Mesenchymal stem cell (in vitro differentiated cells and primary cell): ENCODE measurements around the gene ZNF474.

Experiments
- DNase-seq: peaks from one replicate; pipeline ENCODE4 v3.0.0-alpha.2; 2013
- H2AFZ ChIP-seq: one replicate; pipeline ENCODE4 v1.6.1; 2013; ENCODE audit warnings: low read depth, mild to moderate bottlenecking, control low read depth, inconsistent platforms, low read length, moderate library complexity
- H2AK5ac ChIP-seq: 2 replicates; pipeline ENCODE4 v1.6.1; 2013; ENCODE audit warnings: low read length, moderate library complexity, mild to moderate bottlenecking, inconsistent platforms; ENCODE audit not compliant: severe bottlenecking
- H2BK120ac ChIP-seq: one replicate; pipeline ENCODE4 v1.6.1; 2013; ENCODE audit warnings: low read depth, mild to moderate bottlenecking, inconsistent platforms, low read length, moderate library complexity
- H2BK12ac ChIP-seq, 2 experiments: one replicate each; pipeline ENCODE4 v1.6.1; 2013; ENCODE audit warnings: inconsistent platforms in 2 of 2, low read length in 2 of 2, mild to moderate bottlenecking in 2 of 2, moderate library complexity in 2 of 2, control low read depth in 1 of 2
- H2BK15ac ChIP-seq: one replicate; pipeline ENCODE4 v1.6.1; 2013; ENCODE audit warnings: mild to moderate bottlenecking, low read depth, inconsistent platforms; ENCODE audit not compliant: poor library complexity, severe bottlenecking
- H2BK5ac ChIP-seq: 2 replicates; pipeline ENCODE4 v1.6.1; 2013; ENCODE audit warnings: low read depth, mild to moderate bottlenecking, low read length, control low read depth, inconsistent platforms; ENCODE audit not compliant: poor library complexity, severe bottlenecking
- H3K14ac ChIP-seq, 2 experiments: one replicate each; pipeline ENCODE4 v1.6.1; 2013; ENCODE audit warnings: inconsistent platforms in 2 of 2, low read length in 2 of 2, control low read depth in 1 of 2, mild to moderate bottlenecking in 1 of 2, moderate library complexity in 1 of 2
- H3K18ac ChIP-seq, 2 experiments: one replicate each; pipeline ENCODE4 v1.6.1; 2013; ENCODE audit warnings: inconsistent platforms in 2 of 2, low read length in 2 of 2, control low read depth in 1 of 2, low read depth in 1 of 2, mild to moderate bottlenecking in 1 of 2
- H3K23ac ChIP-seq, 2 experiments: one replicate each; pipeline ENCODE4 v1.6.1; 2013; ENCODE audit warnings: inconsistent platforms in 2 of 2, low read length in 2 of 2, mild to moderate bottlenecking in 2 of 2, moderate library complexity in 2 of 2, control low read depth in 1 of 2
- H3K27ac ChIP-seq: 2 replicates; pipeline ENCODE4 v1.5.1; 2013; ENCODE audit warnings: mild to moderate bottlenecking, moderate library complexity, low read length, control low read depth, inconsistent platforms; ENCODE audit not compliant: poor library complexity, severe bottlenecking
- H3K27me3 ChIP-seq, 2 experiments: 2 replicates each; pipeline versions ENCODE4 v1.6.1 to v1.7.0; 2013; ENCODE audit warnings: low read length in 2 of 2, mild to moderate bottlenecking in 2 of 2, moderate library complexity in 2 of 2, control low read depth in 1 of 2, inconsistent platforms in 1 of 2; ENCODE audit not compliant: control insufficient read depth in 1 of 2, insufficient read depth in 1 of 2
- H3K36me3 ChIP-seq, 2 experiments: 2 replicates each; pipeline versions ENCODE4 v1.6.1 to v1.7.0; 2013; ENCODE audit warnings: low read length in 2 of 2, control low read depth in 1 of 2, inconsistent platforms in 1 of 2, low read depth in 1 of 2, mild to moderate bottlenecking in 1 of 2; ENCODE audit not compliant: insufficient read depth in 2 of 2, control insufficient read depth in 1 of 2
- H3K4ac ChIP-seq, 2 experiments: one replicate each; pipeline ENCODE4 v1.6.1; 2013; ENCODE audit warnings: inconsistent platforms in 2 of 2, low read length in 2 of 2, mild to moderate bottlenecking in 2 of 2, moderate library complexity in 2 of 2, control low read depth in 1 of 2, low read depth in 1 of 2
- H3K4me1 ChIP-seq: 2 replicates; pipeline ENCODE4 v1.6.1; 2013; ENCODE audit warnings: low read depth, low read length, control low read depth; ENCODE audit not compliant: control insufficient read depth, insufficient read depth
- H3K4me2 ChIP-seq: 2 replicates; pipeline ENCODE4 v1.6.1; 2013; ENCODE audit warnings: low read length, mild to moderate bottlenecking, inconsistent platforms; ENCODE audit not compliant: poor library complexity, severe bottlenecking
- H3K4me3 ChIP-seq, 2 experiments: 2 replicates each; pipeline versions ENCODE4 v1.5.1 to v1.7.0; 2013; ENCODE audit warnings: low read length in 2 of 2, mild to moderate bottlenecking in 2 of 2, control low read depth in 1 of 2, low read depth in 1 of 2; ENCODE audit not compliant: insufficient read depth in 1 of 2
- H3K79me1 ChIP-seq: replicated peaks from 2 replicates; pipeline ENCODE4 v1.6.1; 2013; ENCODE audit warnings: mild to moderate bottlenecking, control low read depth, low read length, inconsistent platforms; ENCODE audit not compliant: poor library complexity, severe bottlenecking
- H3K9ac ChIP-seq: 2 replicates; pipeline ENCODE4 v1.7.0; 2013; ENCODE audit warnings: mild to moderate bottlenecking, low read length, moderate library complexity
- H3K9me3 ChIP-seq: 2 replicates; pipeline ENCODE4 v1.7.0; 2013; ENCODE audit warnings: mild to moderate bottlenecking, low read length; ENCODE audit not compliant: control insufficient read depth
- H4K8ac ChIP-seq: one replicate; pipeline ENCODE4 v1.6.1; 2013; ENCODE audit warnings: inconsistent platforms, mild to moderate bottlenecking, low read length, moderate library complexity
- H4K91ac ChIP-seq: one replicate; pipeline ENCODE4 v1.6.1; 2013; ENCODE audit warnings: mild to moderate bottlenecking, low read length, inconsistent platforms
- WGBS: methylation state at CpG from one replicate; pipeline ENCODE4 v1.1.7; 2013; ENCODE audit warnings: mixed read lengths; 5-methylcytosine and 5-hydroxymethylcytosine counted together

Gene ZNF474

GRCh38 chr5:122200450-122200849 lies 71.1 kb downstream of the ZNF474 start:
- no peaks in the 10 kb centered on the region for H3K79me1 ChIP-seq
- H3K36me3 ChIP-seq, result no peaks in the 10 kb centered on the region
- H2BK15ac ChIP-seq, result no peak overlapping the region
- H2AK5ac ChIP-seq, result no peak overlapping the region
- H3K4me2 ChIP-seq, result no peak overlapping the region
- no peak overlapping the region for H2BK12ac ChIP-seq
- H3K18ac ChIP-seq, result no peak overlapping the region
- H4K91ac ChIP-seq, result no peak overlapping the region
- no peak overlapping the region for H2BK5ac ChIP-seq
- H4K8ac ChIP-seq, result no peak overlapping the region
- H3K14ac ChIP-seq, result no peak overlapping the region
- no peak overlapping the region for H3K9ac ChIP-seq
- H3K23ac ChIP-seq, result no peak overlapping the region
- no peaks in the 10 kb centered on the region for H3K4me1 ChIP-seq
- no peak overlapping the region for H3K4me3 ChIP-seq
- H2AFZ ChIP-seq, result no peak overlapping the region
- H3K4ac ChIP-seq, result no peak overlapping the region
- H3K27me3 ChIP-seq, result peaks cover 0 to 3% of the 10 kb centered on the region in 2 experiments
- no peak overlapping the region for H3K27ac ChIP-seq
- H2BK120ac ChIP-seq, result no peak overlapping the region
- no peaks in the 10 kb centered on the region for H3K9me3 ChIP-seq
- DNase-seq, result no peak

GRCh38 chr5:122200865-122201264 lies 71.5 kb downstream of the ZNF474 start:
- Histone ChIP-seq H2BK5ac (no peak overlapping the region), H3K23ac (no peak overlapping the region), H3K4me2 (no peak overlapping the region), H2AK5ac (no peak overlapping the region), H3K27ac (no peak overlapping the region), H4K91ac (no peak overlapping the region), H2BK120ac (no peak overlapping the region), H3K4me1 (no peaks in the 10 kb centered on the region), H3K4ac (no peak overlapping the region), H3K79me1 (no peaks in the 10 kb centered on the region), H3K14ac (no peak overlapping the region), H3K27me3 (peaks cover 0 to 3% of the 10 kb centered on the region in 2 experiments), H4K8ac (no peak overlapping the region), H2BK15ac (no peak overlapping the region), H3K9me3 (no peaks in the 10 kb centered on the region), H2AFZ (no peak overlapping the region), H3K18ac (no peak overlapping the region), H3K36me3 (no peaks in the 10 kb centered on the region), H2BK12ac (no peak overlapping the region), H3K4me3 (no peak overlapping the region), H3K9ac (no peak overlapping the region)
- 100% methylated on average over 3 of the region's 3 CpGs for WGBS
- no peak for DNase-seq

- peaks cover 0 to 3% of the 10 kb centered on the region in 2 experiments for H3K27me3 ChIP-seq
- H3K4me3 ChIP-seq, result no peak overlapping the region
- DNase-seq, result no peak
- H3K4me2 ChIP-seq, result no peak overlapping the region
- no peak overlapping the region for H2BK15ac ChIP-seq
- H4K91ac ChIP-seq, result no peak overlapping the region
- no peak overlapping the region for H2BK12ac ChIP-seq
- no peak overlapping the region for H2BK120ac ChIP-seq
- no peaks in the 10 kb centered on the region for H3K4me1 ChIP-seq
- H2BK5ac ChIP-seq, result no peak overlapping the region
- no peak overlapping the region for H3K27ac ChIP-seq
- no peaks in the 10 kb centered on the region for H3K79me1 ChIP-seq
- WGBS, result 95% methylated on average over 3 of the region's 3 CpGs
- H3K9ac ChIP-seq, result no peak overlapping the region
- H2AFZ ChIP-seq, result no peak overlapping the region
- no peak overlapping the region for H3K23ac ChIP-seq
- no peak overlapping the region for H2AK5ac ChIP-seq
- no peak overlapping the region for H4K8ac ChIP-seq
- H3K4ac ChIP-seq, result no peak overlapping the region
- H3K36me3 ChIP-seq, result no peaks in the 10 kb centered on the region
- no peak overlapping the region for H3K18ac ChIP-seq
- no peaks in the 10 kb centered on the region for H3K9me3 ChIP-seq
- H3K14ac ChIP-seq, result no peak overlapping the region
Observed at GRCh38 chr5:122201365-122201764, 72.0 kb downstream of the ZNF474 start.

- no peak overlapping the region for H2BK5ac ChIP-seq
- H3K27ac ChIP-seq, result no peak overlapping the region
- H2AFZ ChIP-seq, result no peak overlapping the region
- H3K36me3 ChIP-seq, result no peaks in the 10 kb centered on the region
- H3K27me3 ChIP-seq, result peaks cover 0 to 3% of the 10 kb centered on the region in 2 experiments
- H2AK5ac ChIP-seq, result no peak overlapping the region
- no peak overlapping the region for H3K23ac ChIP-seq
- no peak overlapping the region for H2BK120ac ChIP-seq
- H3K9ac ChIP-seq, result no peak overlapping the region
- H3K14ac ChIP-seq, result no peak overlapping the region
- no peak overlapping the region for H2BK15ac ChIP-seq
- no peak overlapping the region for H2BK12ac ChIP-seq
- H3K9me3 ChIP-seq, result no peaks in the 10 kb centered on the region
- H3K4me2 ChIP-seq, result no peak overlapping the region
- H3K18ac ChIP-seq, result no peak overlapping the region
- H3K4ac ChIP-seq, result no peak overlapping the region
- no peak overlapping the region for H3K4me3 ChIP-seq
- no peak overlapping the region for H4K91ac ChIP-seq
- H3K79me1 ChIP-seq, result no peaks in the 10 kb centered on the region
- DNase-seq, result no peak
- H3K4me1 ChIP-seq, result no peaks in the 10 kb centered on the region
- no peak overlapping the region for H4K8ac ChIP-seq
Observed at GRCh38 chr5:122202952-122203351, 73.6 kb downstream of the ZNF474 start.
